Liver (tissue), 9 donors: Measurements from ENCODE around the gene EXOC3L2. TPM values are rescaled to one million over a fixed set of nuclear protein-coding genes. Genes with fewer than 3 reads are reported as not detected.

Experiments used
- DNase-seq: peaks from one replicate; pipeline ENCODE4 v3.0.0-alpha.2; 2017; ENCODE audit warnings: low spot score
- H3K27ac ChIP-seq, 2 donors: one replicate each; pipeline ENCODE4 v1.7.0; 2013; ENCODE audit warnings: inconsistent platforms in 2 of 2, low read length in 2 of 2, control low read depth in 1 of 2, low read depth in 1 of 2, mild to moderate bottlenecking in 1 of 2
- H3K27me3 ChIP-seq, 4 donors: one replicate each; pipeline versions ENCODE4 v1.6.1 to v1.7.0; 2013; ENCODE audit warnings: low read length in 3 of 4, inconsistent platforms in 1 of 4, mild to moderate bottlenecking in 1 of 4, moderate library complexity in 1 of 4; ENCODE audit not compliant: control insufficient read depth in 4 of 4, insufficient read depth in 4 of 4
- H3K36me3 ChIP-seq, 4 donors: one replicate each; pipeline versions ENCODE4 v1.6.1 to v1.7.0; 2013; ENCODE audit warnings: low read length in 3 of 4, mild to moderate bottlenecking in 3 of 4, low read depth in 1 of 4, moderate library complexity in 1 of 4; ENCODE audit not compliant: control insufficient read depth in 4 of 4, insufficient read depth in 3 of 4
- H3K4me1 ChIP-seq, 4 donors: one replicate each; pipeline versions ENCODE4 v1.6.1 to v1.7.0; 2013; ENCODE audit warnings: low read length in 3 of 4, mild to moderate bottlenecking in 3 of 4, moderate library complexity in 1 of 4; ENCODE audit not compliant: control insufficient read depth in 4 of 4, insufficient read depth in 4 of 4
- H3K4me3 ChIP-seq, 3 donors: one replicate each; pipeline versions ENCODE4 v1.6.1 to v1.7.0; 2013; ENCODE audit warnings: low read length in 3 of 3, control low read depth in 1 of 3, low read depth in 1 of 3, mild to moderate bottlenecking in 1 of 3
- H3K9ac ChIP-seq, 2 donors: one replicate each; pipeline ENCODE4 v1.7.0; 2013; ENCODE audit warnings: low read length in 2 of 2, mild to moderate bottlenecking in 2 of 2, moderate library complexity in 2 of 2, control low read depth in 1 of 2, low read depth in 1 of 2
- H3K9me3 ChIP-seq, 4 donors: one replicate each; pipeline versions ENCODE4 v1.6.1 to v1.7.0; 2013; ENCODE audit warnings: low read length in 3 of 4; ENCODE audit not compliant: control insufficient read depth in 4 of 4
- CTCF ChIP-seq: fragments of 150-350 bp; IDR thresholded peaks from 2 replicates; pipeline ENCODE4 v1.5.1; 2017; ENCODE audit warnings: improper control_type of control experiment, low read depth, low read length; ENCODE audit not compliant: missing input control
- EGR1 ChIP-seq, 2 donors: IDR thresholded peaks; 2 replicates each; pipeline ENCODE4 v1.6.1; 2016 to 2018; ENCODE audit warnings: antibody characterized with exemption in 2 of 2, low read depth in 2 of 2
- FOXA1 ChIP-seq: IDR thresholded peaks from 2 replicates; pipeline ENCODE4 v1.6.1; 2016; ENCODE audit warnings: antibody characterized with exemption
- FOXA2 ChIP-seq: IDR thresholded peaks from 2 replicates; pipeline ENCODE4 v1.6.1; 2016; ENCODE audit warnings: antibody characterized with exemption
- GABPA ChIP-seq, 2 donors: IDR thresholded peaks in 1 of 2; conservative IDR thresholded peaks in 1 of 2; 2 replicates each; pipeline ENCODE4 v1.6.1; 2016; ENCODE audit warnings: antibody characterized with exemption in 2 of 2, mild to moderate bottlenecking in 1 of 2, moderate library complexity in 1 of 2
- HNF4A ChIP-seq, 2 donors: conservative IDR thresholded peaks; 2 replicates each; pipeline ENCODE4 v1.6.1; 2016; ENCODE audit warnings: antibody characterized with exemption in 2 of 2, mild to moderate bottlenecking in 2 of 2
- HNF4G ChIP-seq: IDR thresholded peaks from 2 replicates; pipeline ENCODE4 v1.6.1; 2016; ENCODE audit warnings: antibody characterized with exemption
- JUND ChIP-seq, 2 donors: IDR thresholded peaks; 2 replicates each; pipeline ENCODE4 v1.6.1; 2016; ENCODE audit warnings: antibody characterized with exemption in 2 of 2
- MAX ChIP-seq: IDR thresholded peaks from 2 replicates; pipeline ENCODE4 v1.6.1; 2016; ENCODE audit warnings: antibody characterized with exemption
- NR2F2 ChIP-seq: IDR thresholded peaks from 2 replicates; pipeline ENCODE4 v1.6.1; 2016; ENCODE audit warnings: antibody characterized with exemption
- RAD21 ChIP-seq, 2 donors: IDR thresholded peaks; 2 replicates each; pipeline ENCODE4 v1.6.1; 2016; ENCODE audit warnings: antibody characterized with exemption in 2 of 2, mild to moderate bottlenecking in 2 of 2
- RXRA ChIP-seq, 2 donors: IDR thresholded peaks; 2 replicates each; pipeline ENCODE4 v1.6.1; 2017 to 2018; ENCODE audit warnings: antibody characterized with exemption in 2 of 2, mild to moderate bottlenecking in 1 of 2
- SP1 ChIP-seq: IDR thresholded peaks from 2 replicates; pipeline ENCODE4 v1.6.1; 2018; ENCODE audit warnings: antibody characterized with exemption, mild to moderate bottlenecking
- TAF1 ChIP-seq: conservative IDR thresholded peaks from 2 replicates; pipeline ENCODE4 v1.6.1; 2016; ENCODE audit warnings: antibody characterized with exemption, mild to moderate bottlenecking
- YY1 ChIP-seq: IDR thresholded peaks from 2 replicates; pipeline ENCODE4 v1.6.1; 2016; ENCODE audit warnings: antibody characterized with exemption, mild to moderate bottlenecking
- WGBS: extraction: QIAGEN DNeasy Blood & Tissue Kit; methylation state at CpG from one replicate; pipeline ENCODE4 v1.1.7; 2013; 5-methylcytosine and 5-hydroxymethylcytosine counted together
- polyA plus RNA-seq, 2 donors: library from polyadenylated mRNA; stranded (reverse) in 1 of 2; unstranded in 1 of 2; fragments of 200-250 nt in 1 of 2; fragments of >200 nt in 1 of 2; fragmentation: Nextera tagmentation in 1 of 2; extraction: Ambion mirVana in 1 of 2; gene quantifications; one replicate each; pipeline versions ENCODE4 v1.2.1 to v1.2.3, GENCODE V29; 2013 to 2015
- total RNA-seq, 2 donors: library from RNA; depleted of rRNA; stranded (reverse); fragments of >200 nt; gene quantifications; one replicate each; pipeline ENCODE4 v1.2.3, GENCODE V29; 2014
- TF ChIP-seq, protein P1 (sequence below): IDR thresholded peaks from 2 replicates; pipeline ENCODE4 v1.6.1; 2016; ENCODE audit warnings: antibody characterized with exemption
- TF ChIP-seq, protein P2 (sequence below): IDR thresholded peaks from 2 replicates; pipeline ENCODE4 v1.6.1; 2016; ENCODE audit warnings: antibody characterized with exemption, mild to moderate bottlenecking
- TF ChIP-seq, protein P3 (sequence below): IDR thresholded peaks from 2 replicates; pipeline ENCODE4 v1.6.1; 2016; ENCODE audit warnings: antibody characterized with exemption
- donor health status: healthy.
- donor health status: healthy.
- donor health status: healthy.
- donor health status: healthy.
- donor health status: healthy.

Gene EXOC3L2
- total and polyA plus RNA-seq, 4 donors, result 1.3 to 7.3 (median 4.1) TPM

DNA sequence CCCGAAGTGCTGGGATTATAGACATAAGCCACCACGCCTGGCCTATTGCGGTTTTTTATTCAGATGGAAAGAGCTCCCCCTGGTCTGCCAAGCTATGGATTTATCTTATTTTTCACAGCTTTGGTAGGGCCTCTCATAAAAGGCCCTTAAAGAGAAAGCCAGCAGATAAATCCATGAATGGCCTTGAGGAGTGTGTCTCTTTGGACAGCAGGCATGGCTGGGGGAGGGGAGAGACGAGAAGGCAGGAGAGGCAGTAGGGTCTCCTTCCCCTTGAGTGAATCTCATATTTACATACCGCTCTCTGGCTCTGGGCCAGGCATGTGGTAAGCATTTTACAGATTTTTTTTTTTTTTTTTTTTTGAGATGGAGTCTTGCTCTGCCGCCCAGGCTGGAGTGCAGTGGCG, 31.1 kb upstream of the EXOC3L2 start:
- Histone ChIP-seq H3K4me1 (peaks cover 12 to 56% (median 43%) of the 10 kb centered on the region in 4 donors), H3K27me3 (no peaks in the 10 kb centered on the region), H3K9me3 (no peaks in the 10 kb centered on the region), H3K4me3 (no peak overlapping the region), H3K36me3 (peaks cover 0 to 9% (median 6%) of the 10 kb centered on the region in 4 donors), H3K27ac (no peak overlapping the region), H3K9ac (no peak overlapping the region)
- WGBS, result 76% methylated on average over 7 of the region's 7 CpGs
- no peak for DNase-seq
- TF ChIP-seq NR2F2 (no peak), HNF4A (conservative IDR thresholded peaks at IDR 0.05) (no peak), YY1 (no peak), FOXA2 (no peak), RXRA (IDR thresholded peaks at IDR 0.05) (no peak), RAD21 (IDR thresholded peaks at IDR 0.05) (no peak), EGR1 (IDR thresholded peaks at IDR 0.05; ENCODE audit: low read depth in 2 of 2) (no peak)
- TF ChIP-seq, protein P1, sequence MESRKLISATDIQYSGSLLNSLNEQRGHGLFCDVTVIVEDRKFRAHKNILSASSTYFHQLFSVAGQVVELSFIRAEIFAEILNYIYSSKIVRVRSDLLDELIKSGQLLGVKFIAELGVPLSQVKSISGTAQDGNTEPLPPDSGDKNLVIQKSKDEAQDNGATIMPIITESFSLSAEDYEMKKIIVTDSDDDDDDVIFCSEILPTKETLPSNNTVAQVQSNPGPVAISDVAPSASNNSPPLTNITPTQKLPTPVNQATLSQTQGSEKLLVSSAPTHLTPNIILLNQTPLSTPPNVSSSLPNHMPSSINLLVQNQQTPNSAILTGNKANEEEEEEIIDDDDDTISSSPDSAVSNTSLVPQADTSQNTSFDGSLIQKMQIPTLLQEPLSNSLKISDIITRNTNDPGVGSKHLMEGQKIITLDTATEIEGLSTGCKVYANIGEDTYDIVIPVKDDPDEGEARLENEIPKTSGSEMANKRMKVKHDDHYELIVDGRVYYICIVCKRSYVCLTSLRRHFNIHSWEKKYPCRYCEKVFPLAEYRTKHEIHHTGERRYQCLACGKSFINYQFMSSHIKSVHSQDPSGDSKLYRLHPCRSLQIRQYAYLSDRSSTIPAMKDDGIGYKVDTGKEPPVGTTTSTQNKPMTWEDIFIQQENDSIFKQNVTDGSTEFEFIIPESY, result no peak
- TF ChIP-seq, protein P2, sequence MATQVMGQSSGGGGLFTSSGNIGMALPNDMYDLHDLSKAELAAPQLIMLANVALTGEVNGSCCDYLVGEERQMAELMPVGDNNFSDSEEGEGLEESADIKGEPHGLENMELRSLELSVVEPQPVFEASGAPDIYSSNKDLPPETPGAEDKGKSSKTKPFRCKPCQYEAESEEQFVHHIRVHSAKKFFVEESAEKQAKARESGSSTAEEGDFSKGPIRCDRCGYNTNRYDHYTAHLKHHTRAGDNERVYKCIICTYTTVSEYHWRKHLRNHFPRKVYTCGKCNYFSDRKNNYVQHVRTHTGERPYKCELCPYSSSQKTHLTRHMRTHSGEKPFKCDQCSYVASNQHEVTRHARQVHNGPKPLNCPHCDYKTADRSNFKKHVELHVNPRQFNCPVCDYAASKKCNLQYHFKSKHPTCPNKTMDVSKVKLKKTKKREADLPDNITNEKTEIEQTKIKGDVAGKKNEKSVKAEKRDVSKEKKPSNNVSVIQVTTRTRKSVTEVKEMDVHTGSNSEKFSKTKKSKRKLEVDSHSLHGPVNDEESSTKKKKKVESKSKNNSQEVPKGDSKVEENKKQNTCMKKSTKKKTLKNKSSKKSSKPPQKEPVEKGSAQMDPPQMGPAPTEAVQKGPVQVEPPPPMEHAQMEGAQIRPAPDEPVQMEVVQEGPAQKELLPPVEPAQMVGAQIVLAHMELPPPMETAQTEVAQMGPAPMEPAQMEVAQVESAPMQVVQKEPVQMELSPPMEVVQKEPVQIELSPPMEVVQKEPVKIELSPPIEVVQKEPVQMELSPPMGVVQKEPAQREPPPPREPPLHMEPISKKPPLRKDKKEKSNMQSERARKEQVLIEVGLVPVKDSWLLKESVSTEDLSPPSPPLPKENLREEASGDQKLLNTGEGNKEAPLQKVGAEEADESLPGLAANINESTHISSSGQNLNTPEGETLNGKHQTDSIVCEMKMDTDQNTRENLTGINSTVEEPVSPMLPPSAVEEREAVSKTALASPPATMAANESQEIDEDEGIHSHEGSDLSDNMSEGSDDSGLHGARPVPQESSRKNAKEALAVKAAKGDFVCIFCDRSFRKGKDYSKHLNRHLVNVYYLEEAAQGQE, result no peak

GRCh38 chr19:45275370-45275971, 30.3 kb upstream of the EXOC3L2 start:
- TF ChIP-seq MAX (no peak), FOXA2 (no peak), SP1 (no peak), CTCF (no peak), HNF4A (conservative IDR thresholded peaks at IDR 0.05) (no peak), HNF4G (no peak), YY1 (no peak), GABPA (IDR thresholded peaks at IDR 0.05 in 1 of 2, conservative IDR thresholded peaks at IDR 0.05 in 1 of 2) (no peak), FOXA1 (no peak), JUND (IDR thresholded peaks at IDR 0.05) (no peak), EGR1 (IDR thresholded peaks at IDR 0.05; ENCODE audit: low read depth in 2 of 2) (no peak), RXRA (IDR thresholded peaks at IDR 0.05) (no peak), NR2F2 (no peak), RAD21 (IDR thresholded peaks at IDR 0.05) (no peak), TAF1 (no peak)
- TF ChIP-seq, protein P2, result no peak
- TF ChIP-seq, protein P1, result no peak
- TF ChIP-seq, protein P3, sequence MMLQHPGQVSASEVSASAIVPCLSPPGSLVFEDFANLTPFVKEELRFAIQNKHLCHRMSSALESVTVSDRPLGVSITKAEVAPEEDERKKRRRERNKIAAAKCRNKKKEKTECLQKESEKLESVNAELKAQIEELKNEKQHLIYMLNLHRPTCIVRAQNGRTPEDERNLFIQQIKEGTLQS, result no peak
- no peak overlapping the region for H3K4me3 ChIP-seq
- H3K36me3 ChIP-seq, result peaks cover 0 to 12% (median 6%) of the 10 kb centered on the region in 4 donors
- DNase-seq, result no peak
- H3K9ac ChIP-seq, result no peak overlapping the region
- H3K27me3 ChIP-seq, result no peaks in the 10 kb centered on the region
- H3K27ac ChIP-seq, result no peak overlapping the region
- H3K4me1 ChIP-seq, result peaks cover 10 to 54% (median 38%) of the 10 kb centered on the region in 4 donors
- WGBS, result 86% methylated on average over 12 of the region's 12 CpGs
- H3K9me3 ChIP-seq, result no peaks in the 10 kb centered on the region
